GM04504 (cell line): Measurements from ENCODE around the gene FGG.
A peak's percentile ranks its signal among the peaks of the same experiment; 100 is the strongest.

Source experiments
- DNase-seq: peaks from one replicate; pipeline ENCODE4 v3.0.0-alpha.2; 2012; ENCODE audit warnings: low read depth

Gene FGG

DNA sequence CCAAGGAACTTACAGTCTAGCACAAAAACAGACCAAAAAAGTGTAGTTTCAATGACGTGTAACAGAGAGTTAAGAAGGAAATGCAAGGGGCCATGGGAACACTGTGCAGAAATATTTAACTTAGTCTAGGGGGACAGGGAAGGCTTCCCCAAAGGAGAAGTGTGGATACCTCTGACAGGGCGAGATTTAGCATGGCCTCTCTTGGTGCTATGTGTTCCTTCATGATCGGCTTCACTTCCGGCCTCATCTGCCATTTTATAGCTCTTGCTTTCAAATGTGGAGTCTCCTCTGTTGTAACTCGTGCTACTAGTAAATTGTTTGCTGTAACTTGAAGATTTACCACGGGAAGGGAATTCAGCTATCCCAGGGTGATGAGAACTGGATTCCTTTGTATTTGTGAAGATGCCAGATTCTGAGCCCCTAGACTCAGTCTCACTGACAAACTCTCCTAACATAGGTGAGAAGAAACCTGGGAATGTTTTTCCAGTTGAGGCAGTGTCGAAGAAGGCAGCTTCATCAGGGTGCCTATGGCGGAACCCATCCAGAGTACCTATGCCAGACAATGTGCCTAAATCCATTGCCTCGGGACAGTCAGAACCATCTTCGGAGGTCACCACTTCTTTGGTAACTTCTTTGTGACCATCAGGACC is 27.0 kb downstream of the FGG start:
- DNase-seq: no peak

DNA sequence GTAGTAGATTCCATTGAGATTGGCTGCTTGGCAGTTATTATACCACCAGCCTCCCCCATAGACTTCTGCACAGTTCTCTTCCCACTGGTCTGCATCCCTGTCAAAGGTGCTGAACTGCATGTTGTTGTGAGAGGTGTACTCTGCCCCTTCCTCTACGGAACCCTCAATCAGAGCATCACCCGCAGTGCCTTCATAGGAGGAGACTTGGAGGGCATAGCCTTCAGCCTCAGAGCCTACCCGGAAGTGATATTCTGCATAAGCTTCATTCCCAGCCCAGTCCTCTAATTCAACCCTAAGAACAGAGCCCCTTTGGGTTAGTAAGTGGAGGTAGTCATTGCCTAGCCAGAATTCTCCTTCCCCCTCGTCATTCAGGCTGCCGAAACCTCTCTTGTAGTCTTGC is 28.2 kb downstream of the FGG start:
- DNase-seq: no peak

DNA sequence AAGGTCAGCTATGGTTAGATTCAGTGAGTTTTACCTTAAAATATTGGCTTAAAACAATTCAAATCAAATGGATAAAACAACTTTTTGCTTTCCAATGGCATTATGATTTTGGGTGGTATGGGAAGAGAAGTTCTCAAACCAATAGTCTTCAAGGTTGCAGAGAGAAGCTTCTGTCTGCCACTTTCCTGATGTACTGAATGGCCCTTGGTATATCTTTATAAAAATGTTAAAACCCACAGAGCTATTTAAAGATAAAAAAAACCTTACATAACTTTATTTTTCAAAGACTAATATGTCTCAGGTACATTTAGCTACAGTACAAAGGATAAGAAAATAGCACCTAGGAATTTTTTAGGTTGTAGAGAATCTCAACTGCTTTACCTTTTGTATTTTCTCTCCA is 28.8 kb downstream of the FGG start:
- DNase-seq: no peak

- DNase-seq: no peak
Measured at GRCh38 chr4:154583230-154583629, 29.2 kb downstream of the FGG start.

DNA sequence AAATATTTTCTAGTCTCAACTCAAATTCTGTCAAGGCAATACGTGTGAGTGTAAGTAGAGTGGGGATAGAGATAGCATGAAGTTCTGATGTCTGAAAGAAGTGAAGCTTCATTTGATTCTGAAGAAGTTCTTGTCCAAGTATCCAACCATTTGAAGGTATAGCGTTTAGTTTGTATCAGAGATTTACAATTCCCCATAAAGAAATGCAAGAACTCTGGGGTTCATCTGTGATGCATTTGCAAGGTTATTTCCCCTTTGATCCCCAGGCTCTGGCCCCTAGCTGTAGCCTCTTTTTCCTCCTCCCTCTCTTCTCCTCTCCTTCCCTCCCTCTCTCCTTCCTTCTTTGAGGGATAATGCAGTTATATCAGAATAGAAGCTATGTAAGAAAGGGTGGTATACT is 29.7 kb downstream of the FGG start:
- no peak for DNase-seq

GRCh38 chr4:154579927-154580326 is 32.5 kb downstream of the FGG start:
- no peak for DNase-seq

DNA sequence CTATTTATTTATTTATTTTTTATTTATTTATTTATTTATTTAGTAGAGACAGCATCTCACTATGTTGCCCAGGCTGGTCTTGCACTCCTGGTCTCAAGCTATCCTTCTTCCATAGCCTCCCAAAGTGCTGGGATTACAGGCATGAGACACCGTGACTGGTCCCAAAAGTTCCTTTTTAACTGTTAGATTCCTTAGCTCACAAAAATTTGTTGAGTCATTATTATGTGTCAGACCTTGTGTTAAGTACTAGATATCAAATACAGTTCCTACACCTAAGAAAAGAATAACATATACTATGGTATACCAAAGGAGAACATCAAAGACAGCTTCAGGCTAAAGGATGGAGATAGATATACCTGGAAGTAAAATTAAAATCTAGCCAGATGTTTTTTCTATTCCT is 33.5 kb downstream of the FGG start:
- DNase-seq: no peak

DNA sequence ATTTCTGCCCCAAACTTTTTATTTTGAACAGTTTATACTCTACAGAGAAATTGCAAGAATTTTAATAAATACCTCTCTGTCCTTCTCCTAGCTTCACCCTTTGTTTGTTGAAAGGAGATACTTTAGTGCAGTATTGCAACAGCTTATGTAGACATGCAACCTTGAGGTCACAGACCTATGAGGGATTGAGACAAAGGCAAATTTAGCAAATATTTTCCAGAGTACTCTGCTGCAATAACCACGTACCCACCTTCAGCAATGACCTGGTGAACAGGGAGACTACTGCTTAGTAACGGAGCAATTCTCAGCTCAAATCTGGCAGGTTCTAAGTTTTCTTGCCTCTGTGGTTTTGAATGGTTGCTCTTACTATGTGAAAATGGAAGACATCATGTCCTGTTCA is 35.1 kb downstream of the FGG start:
- no peak for DNase-seq

DNA sequence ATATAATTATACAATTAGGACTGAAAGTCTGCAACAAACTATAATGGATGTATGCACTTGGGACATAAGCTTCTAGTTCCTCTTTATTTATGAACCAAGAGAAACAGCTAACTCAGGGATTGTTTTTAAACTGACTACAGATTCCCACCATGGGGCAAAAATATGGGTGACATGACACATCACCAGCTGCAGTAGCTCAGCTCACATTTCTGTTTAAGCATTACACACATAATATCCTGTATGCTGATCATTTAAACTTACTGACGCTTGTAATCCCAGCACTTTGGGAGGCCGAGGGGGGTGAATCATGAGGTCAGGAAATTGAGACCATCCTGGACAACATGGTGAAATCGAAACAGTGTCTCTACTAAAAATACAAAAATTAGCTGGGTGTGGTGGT is 38.1 kb downstream of the FGG start:
- DNase-seq: no peak

GRCh38 chr4:154573190-154573870 is 39.1 kb downstream of the FGG start:
- DNase-seq: no peak

DNA sequence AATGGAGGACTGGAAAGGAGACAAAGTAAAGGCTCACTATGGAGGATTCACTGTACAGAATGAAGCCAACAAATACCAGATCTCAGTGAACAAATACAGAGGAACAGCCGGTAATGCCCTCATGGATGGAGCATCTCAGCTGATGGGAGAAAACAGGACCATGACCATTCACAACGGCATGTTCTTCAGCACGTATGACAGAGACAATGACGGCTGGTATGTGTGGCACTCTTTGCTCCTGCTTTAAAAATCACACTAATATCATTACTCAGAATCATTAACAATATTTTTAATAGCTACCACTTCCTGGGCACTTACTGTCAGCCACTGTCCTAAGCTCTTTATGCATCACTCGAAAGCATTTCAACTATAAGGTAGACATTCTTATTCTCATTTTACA is 42.9 kb downstream of the FGG start:
- DNase-seq: no peak

GRCh38 chr4:154569028-154569427 is 43.4 kb downstream of the FGG start:
- no peak for DNase-seq

DNA sequence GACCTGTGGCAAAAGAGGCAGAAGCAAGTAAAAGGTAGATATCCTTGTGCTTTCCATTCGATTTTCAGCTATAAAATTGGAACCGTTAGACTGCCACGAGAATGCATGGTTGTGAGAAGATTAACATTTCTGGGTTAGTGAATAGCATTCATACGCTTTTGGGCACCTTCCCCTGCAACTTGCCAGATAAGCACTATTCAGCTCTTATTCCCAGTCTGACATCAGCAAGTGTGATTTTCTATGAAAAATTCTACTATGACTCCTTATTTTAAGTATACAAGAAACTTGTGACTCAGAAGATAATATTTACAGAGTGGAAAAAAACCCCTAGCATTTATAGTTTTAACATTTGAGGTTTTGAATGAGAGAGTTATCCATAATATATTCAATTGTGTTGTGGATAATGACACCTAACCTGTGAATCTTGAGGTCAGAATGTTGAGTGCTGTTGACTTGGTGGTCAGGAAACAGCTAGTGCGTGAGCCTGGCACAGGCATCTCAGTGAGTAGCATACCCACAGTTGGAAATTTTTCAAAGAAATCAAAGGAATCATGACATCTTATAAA is 45.7 kb downstream of the FGG start:
- DNase-seq: no peak

- no peak for DNase-seq
Measured at GRCh38 chr4:154565704-154566103, 46.8 kb downstream of the FGG start.

DNA sequence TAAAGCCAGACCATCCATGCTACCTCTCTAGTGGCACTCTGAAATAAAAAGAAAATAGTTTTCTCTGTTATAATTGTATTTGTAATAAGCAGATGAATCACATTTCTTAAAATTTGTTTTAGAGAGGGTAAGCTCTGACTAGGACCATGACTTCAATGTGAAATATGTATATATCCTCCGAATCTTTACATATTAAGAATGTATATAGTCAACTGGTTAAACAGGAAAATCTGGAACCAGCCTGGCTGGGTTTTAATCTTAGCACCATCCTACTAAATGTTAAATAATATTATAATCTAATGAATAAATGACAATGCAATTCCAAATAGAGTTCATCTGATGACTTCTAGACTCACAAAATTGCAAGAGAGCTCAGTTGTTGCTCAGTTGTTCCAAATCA is 48.1 kb downstream of the FGG start:
- DNase-seq: no peak

DNA sequence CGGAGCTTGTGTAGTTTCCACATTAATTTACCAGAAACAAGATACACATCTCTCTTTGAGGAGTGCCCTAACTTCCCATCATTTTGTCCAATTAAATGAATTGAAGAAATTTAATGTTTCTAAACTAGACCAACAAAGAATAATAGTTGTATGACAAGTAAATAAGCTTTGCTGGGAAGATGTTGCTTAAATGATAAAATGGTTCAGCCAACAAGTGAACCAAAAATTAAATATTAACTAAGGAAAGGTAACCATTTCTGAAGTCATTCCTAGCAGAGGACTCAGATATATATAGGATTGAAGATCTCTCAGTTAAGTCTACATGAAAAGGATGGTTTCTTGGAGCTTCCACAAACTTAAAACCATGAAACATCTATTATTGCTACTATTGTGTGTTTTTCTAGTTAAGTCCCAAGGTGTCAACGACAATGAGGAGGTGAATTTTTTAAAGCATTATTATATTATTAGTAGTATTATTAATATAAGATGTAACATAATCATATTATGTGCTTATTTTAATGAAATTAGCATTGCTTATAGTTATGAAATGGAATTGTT is 49.7 kb downstream of the FGG start, which contains the start of gene FGB:
Gene FGB (plus strand): TSS at position 315 of the 558 bp plus-strand sequence. CDS start 8 bp downstream, at position 323.
- DNase-seq: no peak

DNA sequence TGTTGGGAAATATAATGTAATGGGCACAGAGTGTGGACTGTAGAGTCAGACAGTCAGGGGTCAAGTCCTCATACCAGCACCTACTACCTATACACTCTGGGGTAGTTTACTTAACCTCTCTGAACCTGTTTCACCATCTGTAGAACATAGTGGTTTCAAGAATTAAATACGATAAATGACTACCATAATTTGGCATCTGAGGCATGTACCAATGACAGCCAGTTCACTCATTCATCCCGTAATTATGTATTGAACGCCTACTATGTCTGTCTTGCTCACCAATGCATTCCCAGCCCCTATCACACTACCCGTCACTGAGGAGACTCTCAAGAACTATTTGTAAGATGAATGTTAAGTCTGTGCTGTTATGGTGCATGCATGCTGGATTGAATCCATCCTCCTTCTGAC is 51.6 kb downstream of the FGG start:
- DNase-seq: no peak

GRCh38 chr4:154560419-154560801 is 52.0 kb downstream of the FGG start:
- DNase-seq: no peak

- DNase-seq: peak; percentile 18
Measured at GRCh38 chr4:154559494-154560418, 52.7 kb downstream of the FGG start.

DNA sequence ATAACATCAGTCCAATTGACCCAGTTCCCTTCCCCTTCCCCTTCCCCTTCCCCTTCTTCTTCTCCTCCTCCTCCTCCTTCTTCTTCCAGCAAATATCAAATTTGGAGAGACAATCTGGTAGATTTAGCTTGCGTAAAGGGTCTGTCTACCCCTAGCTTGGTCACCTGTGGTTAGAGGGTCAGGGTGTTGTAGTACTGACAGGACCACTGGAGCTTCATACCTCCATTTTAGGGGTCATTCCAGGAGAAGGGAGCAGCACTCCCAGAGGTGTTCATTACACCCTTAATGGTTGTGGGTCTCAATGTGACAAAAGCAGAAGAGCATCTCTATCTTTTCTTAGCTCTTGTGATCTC is 53.3 kb downstream of the FGG start:
- DNase-seq: no peak
